ENCODE measurements around the gene SRI. TPM values are rescaled to one million over a fixed set of nuclear protein-coding genes. Genes with fewer than 3 reads are reported as not detected.

SRI gene
- total RNA-seq, 2 donors from 2014 or later = 609 to 801 TPM

- Histone ChIP-seq H3K9me3 (no peaks in the 10 kb centered on the region), H3K27me3 (no peaks in the 10 kb centered on the region), H3K9ac (ENCODE audit: low read depth in 2 of 2, low read length in 2 of 2) (peak overlapping the region in 1 of 2 donors; percentile 4), H3K27ac (no peak overlapping the region), H3K36me3 (no peaks in the 10 kb centered on the region), H3K4me1 (no peaks in the 10 kb centered on the region), H3K4me3 (no peak overlapping the region)
- no peak for TF ChIP-seq CTCF (IDR thresholded peaks at IDR 0.05)
- no peak for DNase-seq
- intact Hi-C loops (cut with DNase I) = no loop called here
Measured at GRCh38 chr7:88200789-88201188, 19.0 kb downstream of the SRI start.

GRCh38 chr7:88200261-88200660 lies 19.6 kb downstream of the SRI start:
- intact Hi-C loops (cut with DNase I) = no loop called here
- no peak overlapping the region for H3K4me3 ChIP-seq
- H3K4me1 ChIP-seq = no peaks in the 10 kb centered on the region
- no peak overlapping the region for H3K9ac ChIP-seq (ENCODE audit: low read depth in 2 of 2, low read length in 2 of 2)
- no peak for TF ChIP-seq CTCF (IDR thresholded peaks at IDR 0.05)
- no peak overlapping the region for H3K27ac ChIP-seq
- no peaks in the 10 kb centered on the region for H3K9me3 ChIP-seq
- no peaks in the 10 kb centered on the region for H3K27me3 ChIP-seq
- H3K36me3 ChIP-seq = no peaks in the 10 kb centered on the region
- DNase-seq = no peak

GRCh38 chr7:88191911-88192310 lies 27.9 kb downstream of the SRI start:
- H3K4me1 ChIP-seq = no peaks in the 10 kb centered on the region
- no peaks in the 10 kb centered on the region for H3K27me3 ChIP-seq
- TF ChIP-seq CTCF (IDR thresholded peaks at IDR 0.05) = no peak
- H3K4me3 ChIP-seq = no peak overlapping the region
- H3K27ac ChIP-seq = no peak overlapping the region
- H3K9ac ChIP-seq (ENCODE audit: low read depth in 2 of 2, low read length in 2 of 2) = no peak overlapping the region
- no peak for DNase-seq
- H3K36me3 ChIP-seq = no peaks in the 10 kb centered on the region
- H3K9me3 ChIP-seq = no peaks in the 10 kb centered on the region
- intact Hi-C loops (cut with DNase I) = no loop called here

- intact Hi-C loops (cut with DNase I) = no loop called here
- H3K9ac ChIP-seq (ENCODE audit: low read depth in 2 of 2, low read length in 2 of 2) = no peak overlapping the region
- no peaks in the 10 kb centered on the region for H3K9me3 ChIP-seq
- no peaks in the 10 kb centered on the region for H3K36me3 ChIP-seq
- no peaks in the 10 kb centered on the region for H3K27me3 ChIP-seq
- no peak for DNase-seq
- TF ChIP-seq CTCF (IDR thresholded peaks at IDR 0.05) = no peak
- no peaks in the 10 kb centered on the region for H3K4me1 ChIP-seq
- H3K4me3 ChIP-seq = no peak overlapping the region
- no peak overlapping the region for H3K27ac ChIP-seq
Measured at GRCh38 chr7:88185650-88186049, 34.2 kb downstream of the SRI start.

GRCh38 chr7:88184848-88185304 lies 35.0 kb downstream of the SRI start:
- DNase-seq = no peak
- no peaks in the 10 kb centered on the region for H3K36me3 ChIP-seq
- intact Hi-C loops (cut with DNase I) = no loop called here
- no peak overlapping the region for H3K4me3 ChIP-seq
- H3K4me1 ChIP-seq = no peaks in the 10 kb centered on the region
- no peak overlapping the region for H3K27ac ChIP-seq
- H3K9me3 ChIP-seq = no peaks in the 10 kb centered on the region
- H3K9ac ChIP-seq (ENCODE audit: low read depth in 2 of 2, low read length in 2 of 2) = no peak overlapping the region
- TF ChIP-seq CTCF (IDR thresholded peaks at IDR 0.05) = no peak
- no peaks in the 10 kb centered on the region for H3K27me3 ChIP-seq

GRCh38 chr7:88183051-88183450 lies 36.8 kb downstream of the SRI start:
- H3K36me3 ChIP-seq = no peaks in the 10 kb centered on the region
- intact Hi-C loops (cut with DNase I) = no loop called here
- H3K9ac ChIP-seq (ENCODE audit: low read depth in 2 of 2, low read length in 2 of 2) = no peak overlapping the region
- H3K4me3 ChIP-seq = no peak overlapping the region
- no peaks in the 10 kb centered on the region for H3K27me3 ChIP-seq
- H3K4me1 ChIP-seq = no peaks in the 10 kb centered on the region
- no peak overlapping the region for H3K27ac ChIP-seq
- H3K9me3 ChIP-seq = no peaks in the 10 kb centered on the region
- no peak for TF ChIP-seq CTCF (IDR thresholded peaks at IDR 0.05)
- no peak for DNase-seq
